Measurements from ENCODE around the gene SLC12A8.

The SLC12A8 gene

GRCh38 chr3:125136515-125136914 lies 76.0 kb downstream of the SLC12A8 start:
- no peak for DNase-seq

GRCh38 chr3:125134952-125135351 lies 77.6 kb downstream of the SLC12A8 start:
- DNase-seq, result no peak

GRCh38 chr3:125132815-125133214 lies 79.7 kb downstream of the SLC12A8 start:
- no peak for DNase-seq

GRCh38 chr3:125129512-125129997 lies 83.0 kb downstream of the SLC12A8 start:
- peak; percentile 98 for DNase-seq

- no peak for DNase-seq
These were observed 83.6 kb downstream of the SLC12A8 start for GRCh38 chr3:125128861-125129501.

GRCh38 chr3:125126323-125126722 lies 86.2 kb downstream of the SLC12A8 start:
- DNase-seq, result no peak

GRCh38 chr3:125125821-125126245 lies 86.7 kb downstream of the SLC12A8 start:
- DNase-seq, result no peak

GRCh38 chr3:125123451-125124305 lies 88.9 kb downstream of the SLC12A8 start:
- DNase-seq, result no peak

GRCh38 chr3:125121246-125122010 lies 91.1 kb downstream of the SLC12A8 start:
- no peak for DNase-seq

- peak; percentile 39 for DNase-seq
These were observed 92.0 kb downstream of the SLC12A8 start for GRCh38 chr3:125120379-125121122.

- no peak for DNase-seq
These were observed 92.7 kb downstream of the SLC12A8 start for GRCh38 chr3:125119752-125120378.

- no peak for DNase-seq
These were observed 93.9 kb downstream of the SLC12A8 start for GRCh38 chr3:125118600-125118999.

- no peak for DNase-seq
These were observed 94.8 kb downstream of the SLC12A8 start for GRCh38 chr3:125117631-125118191.

- no peak for DNase-seq
These were observed 96.1 kb downstream of the SLC12A8 start for GRCh38 chr3:125116311-125117080.

- no peak for DNase-seq
These were observed 96.9 kb downstream of the SLC12A8 start for GRCh38 chr3:125115640-125116039.

GRCh38 chr3:125112981-125113380 lies 99.6 kb downstream of the SLC12A8 start:
- no peak for DNase-seq

GRCh38 chr3:125110876-125111480 lies 101.6 kb downstream of the SLC12A8 start:
- no peak for DNase-seq

GRCh38 chr3:125110016-125110875 lies 102.3 kb downstream of the SLC12A8 start:
- no peak for DNase-seq

GRCh38 chr3:125109536-125109925 lies 103.0 kb downstream of the SLC12A8 start:
- DNase-seq, result no peak

Measured in NCI-H1694 (cell line).